ENCODE measurements around the gene HLA-DMA. TPM values are rescaled to one million over a fixed set of nuclear protein-coding genes. Genes with fewer than 3 reads are reported as not detected.
A peak's percentile ranks its signal among the peaks of the same experiment; 100 is the strongest.

Gene HLA-DMA
- total and polyA plus RNA-seq, 9 of the 15 experiments (the other 6 are each of a cell fraction or from before 2014, with no cell fraction given): 0.13 to 0.83 (median 0.51) TPM

GRCh38 chr6:32984622-32985389 lies 31.9 kb upstream of the HLA-DMA start (continued):
- peak; percentile 98 for TF ChIP-seq SMC3 (conservative IDR thresholded peaks at IDR 0.05; ENCODE audit: insufficient read depth, low read depth, low read length)
- TF ChIP-seq SRSF1 (IDR thresholded peaks at IDR 0.05; ENCODE audit: low read depth, low read length): no peak
- no peak for TF ChIP-seq ZBTB43 (CRISPR knock-in tag; IDR thresholded peaks at IDR 0.05)
- TF ChIP-seq, protein P1, sequence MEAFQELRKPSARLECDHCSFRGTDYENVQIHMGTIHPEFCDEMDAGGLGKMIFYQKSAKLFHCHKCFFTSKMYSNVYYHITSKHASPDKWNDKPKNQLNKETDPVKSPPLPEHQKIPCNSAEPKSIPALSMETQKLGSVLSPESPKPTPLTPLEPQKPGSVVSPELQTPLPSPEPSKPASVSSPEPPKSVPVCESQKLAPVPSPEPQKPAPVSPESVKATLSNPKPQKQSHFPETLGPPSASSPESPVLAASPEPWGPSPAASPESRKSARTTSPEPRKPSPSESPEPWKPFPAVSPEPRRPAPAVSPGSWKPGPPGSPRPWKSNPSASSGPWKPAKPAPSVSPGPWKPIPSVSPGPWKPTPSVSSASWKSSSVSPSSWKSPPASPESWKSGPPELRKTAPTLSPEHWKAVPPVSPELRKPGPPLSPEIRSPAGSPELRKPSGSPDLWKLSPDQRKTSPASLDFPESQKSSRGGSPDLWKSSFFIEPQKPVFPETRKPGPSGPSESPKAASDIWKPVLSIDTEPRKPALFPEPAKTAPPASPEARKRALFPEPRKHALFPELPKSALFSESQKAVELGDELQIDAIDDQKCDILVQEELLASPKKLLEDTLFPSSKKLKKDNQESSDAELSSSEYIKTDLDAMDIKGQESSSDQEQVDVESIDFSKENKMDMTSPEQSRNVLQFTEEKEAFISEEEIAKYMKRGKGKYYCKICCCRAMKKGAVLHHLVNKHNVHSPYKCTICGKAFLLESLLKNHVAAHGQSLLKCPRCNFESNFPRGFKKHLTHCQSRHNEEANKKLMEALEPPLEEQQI (IDR thresholded peaks at IDR 0.05): no peak
- no peak for TF ChIP-seq ZNF431 (CRISPR knock-in tag; IDR thresholded peaks at IDR 0.05)
- TF ChIP-seq CBX8 (IDR thresholded peaks at IDR 0.05; ENCODE audit: borderline replicate concordance, extremely low read depth, low read depth, low read length, poor library complexity, severe bottlenecking): no peak
- TF ChIP-seq CLOCK (CRISPR knock-in tag; IDR thresholded peaks at IDR 0.05; ENCODE audit: borderline replicate concordance): no peak
- no peak for TF ChIP-seq ID3 (CRISPR knock-in tag; IDR thresholded peaks at IDR 0.05)
- peak; percentile 57; the same call in 1 of the 2 replicates for TF ChIP-seq ID3 (tag; IDR thresholded peaks at IDR 0.05)
- no peak for TF ChIP-seq MBD2 (IDR thresholded peaks at IDR 0.05; ENCODE audit: borderline replicate concordance, low read depth)
- no peak for TF ChIP-seq ETS2 (tag; IDR thresholded peaks at IDR 0.05; ENCODE audit: borderline replicate concordance, poor library complexity, severe bottlenecking)
- no peak for TF ChIP-seq USF2 (CRISPR knock-in tag; IDR thresholded peaks at IDR 0.05)
- TF ChIP-seq JUN (IDR thresholded peaks at IDR 0.05; ENCODE audit: borderline replicate concordance, low read depth, low read length): no peak
- TF ChIP-seq JUN (CRISPR knock-in tag; IDR thresholded peaks at IDR 0.05; ENCODE audit: borderline replicate concordance): no peak
- TF ChIP-seq SREBF2 (CRISPR knock-in tag; IDR thresholded peaks at IDR 0.05): no peak
- TF ChIP-seq ZSCAN32 (CRISPR knock-in tag; IDR thresholded peaks at IDR 0.05): no peak
- no peak for TF ChIP-seq ZC3H8 (IDR thresholded peaks at IDR 0.05)
- no peak for TF ChIP-seq SRSF7 (optimal IDR thresholded peaks at IDR 0.05; ENCODE audit: low read depth, low read length)
- no peak for TF ChIP-seq PHF20 (IDR thresholded peaks at IDR 0.05; ENCODE audit: partially characterized antibody)

All from K562 (cell line).